NCI-H2081 treated with DMSO at 0.1 percent for 48 hours (cell line): Measurements from ENCODE around the gene TALDO1.
"Not testable (repeated sequence)": the region's sequence is repeated elsewhere in the genome, so short reads cannot be mapped to it uniquely, and the experiment has no call there.

Experiments
- DNase-seq: peaks from one replicate; lab custom pipeline; 2025; lab: John Stamatoyannopoulos, UW

Gene TALDO1

GRCh38 chr11:737366-737765, 9.9 kb upstream of the TALDO1 start:
- DNase-seq: no peak

- DNase-seq: not testable (repeated sequence)
These were observed 9.4 kb upstream of the TALDO1 start for GRCh38 chr11:737899-738298.

GRCh38 chr11:742156-742546, 5.1 kb upstream of the TALDO1 start:
- DNase-seq: no peak

- no peak for DNase-seq
These were observed 4.6 kb upstream of the TALDO1 start for GRCh38 chr11:742571-743201.

GRCh38 chr11:745428-745827, 1.8 kb upstream of the TALDO1 start:
- no peak for DNase-seq

- no peak for DNase-seq
These were observed 741 bp upstream of the TALDO1 start for GRCh38 chr11:746289-747157.

- DNase-seq: no peak
These were observed 719 bp downstream of the TALDO1 start for GRCh38 chr11:748007-748359.

- no peak for DNase-seq
These were observed 2.5 kb downstream of the TALDO1 start for GRCh38 chr11:749731-750130.

GRCh38 chr11:760236-760635, 13.0 kb downstream of the TALDO1 start:
- DNase-seq: no peak

- no peak for DNase-seq
These were observed 14.4 kb downstream of the TALDO1 start for GRCh38 chr11:761526-762108.

GRCh38 chr11:762421-763072, 15.3 kb downstream of the TALDO1 start:
- DNase-seq: no peak

GRCh38 chr11:763073-763463, 15.8 kb downstream of the TALDO1 start:
- DNase-seq: no peak

- no peak for DNase-seq
These were observed 16.5 kb downstream of the TALDO1 start for GRCh38 chr11:763549-764321.

GRCh38 chr11:764322-765024, 17.2 kb downstream of the TALDO1 start:
- no peak for DNase-seq

- DNase-seq: no peak
These were observed 17.9 kb downstream of the TALDO1 start for GRCh38 chr11:765025-765801.

- no peak for DNase-seq
These were observed 18.5 kb downstream of the TALDO1 start for GRCh38 chr11:765802-766091.

GRCh38 chr11:766106-766935, 19.1 kb downstream of the TALDO1 start:
- DNase-seq: no peak

- no peak for DNase-seq
These were observed 19.6 kb downstream of the TALDO1 start for GRCh38 chr11:766936-767210.

- no peak for DNase-seq
These were observed 20.0 kb downstream of the TALDO1 start for GRCh38 chr11:767238-767637.
